Muscle layer of duodenum (tissue), 2 donors: ENCODE results near the gene MTCH2.

ENCODE experiments used
- H3K27ac ChIP-seq: one replicate; pipeline ENCODE4 v1.7.0; 2013; ENCODE audit warnings: mild to moderate bottlenecking, low read length
- H3K27me3 ChIP-seq: one replicate; pipeline ENCODE4 v1.7.0; 2013; ENCODE audit warnings: low read depth, mild to moderate bottlenecking, control low read depth, low read length
- H3K36me3 ChIP-seq, 2 donors: one replicate each; pipeline ENCODE4 v1.7.0; 2013; ENCODE audit warnings: low read length in 2 of 2, control low read depth in 1 of 2, mild to moderate bottlenecking in 1 of 2; ENCODE audit not compliant: insufficient read depth in 2 of 2, control insufficient read depth in 1 of 2
- H3K4me1 ChIP-seq, 2 donors: one replicate each; pipeline ENCODE4 v1.7.0; 2013; ENCODE audit warnings: low read length in 2 of 2, mild to moderate bottlenecking in 2 of 2, control low read depth in 1 of 2, moderate library complexity in 1 of 2; ENCODE audit not compliant: insufficient read depth in 2 of 2, control insufficient read depth in 1 of 2
- H3K4me3 ChIP-seq, 2 donors: one replicate each; pipeline ENCODE4 v1.7.0; 2013; ENCODE audit warnings: low read length in 2 of 2, low read depth in 1 of 2, mild to moderate bottlenecking in 1 of 2
- H3K9me3 ChIP-seq, 2 donors: one replicate each; pipeline ENCODE4 v1.7.0; 2013; ENCODE audit warnings: low read length in 2 of 2, control low read depth in 1 of 2, mild to moderate bottlenecking in 1 of 2; ENCODE audit not compliant: control insufficient read depth in 1 of 2
- donor health status: healthy.

MTCH2 gene

DNA sequence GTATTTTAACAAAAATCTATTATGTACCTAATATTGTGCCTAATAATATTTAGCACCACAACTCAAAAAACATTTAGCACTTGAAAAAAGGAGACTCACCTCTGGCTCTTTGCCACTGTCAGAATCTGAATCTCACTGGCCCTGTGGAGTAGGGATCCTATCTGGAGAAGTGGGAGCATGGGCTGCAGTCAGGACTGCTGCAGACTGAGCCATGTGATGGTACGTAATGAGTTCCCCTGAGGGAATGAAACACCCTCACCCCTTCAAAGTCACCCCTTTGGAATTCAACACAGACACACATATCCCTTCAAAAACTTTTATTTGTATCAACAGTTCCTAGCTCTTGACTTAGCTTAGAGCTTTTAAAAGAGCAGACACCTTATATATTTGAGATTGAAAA, 70.5 kb downstream of the MTCH2 start:
- no peaks in the 10 kb centered on the region for H3K4me1 ChIP-seq
- H3K27me3 ChIP-seq: no peaks in the 10 kb centered on the region
- H3K4me3 ChIP-seq: no peak overlapping the region
- H3K36me3 ChIP-seq: peaks cover 30 to 56% of the 10 kb centered on the region in 2 donors
- no peaks in the 10 kb centered on the region for H3K9me3 ChIP-seq
- H3K27ac ChIP-seq: no peak overlapping the region

DNA sequence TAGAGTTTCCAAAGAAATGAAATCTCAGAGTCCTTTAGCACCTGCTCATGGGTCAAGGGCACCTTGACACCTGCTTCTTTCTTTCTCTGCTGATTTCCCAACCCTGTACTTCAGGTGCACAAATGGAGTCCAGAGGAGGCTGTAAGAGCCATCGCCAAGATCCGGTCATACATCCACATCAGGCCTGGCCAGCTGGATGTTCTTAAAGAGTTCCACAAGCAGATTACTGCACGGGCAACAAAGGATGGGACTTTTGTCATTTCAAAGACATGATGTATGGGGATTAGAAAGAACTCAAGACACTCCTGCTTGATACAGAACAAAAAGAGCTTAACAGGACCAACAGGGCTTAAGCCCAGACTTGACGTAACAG, 71.0 kb downstream of the MTCH2 start:
- Histone ChIP-seq H3K27ac (no peak overlapping the region), H3K9me3 (no peaks in the 10 kb centered on the region), H3K27me3 (no peaks in the 10 kb centered on the region), H3K4me1 (peaks cover 0 to 4% of the 10 kb centered on the region in 2 donors), H3K4me3 (no peak overlapping the region), H3K36me3 (peaks cover 30 to 56% of the 10 kb centered on the region in 2 donors)

DNA sequence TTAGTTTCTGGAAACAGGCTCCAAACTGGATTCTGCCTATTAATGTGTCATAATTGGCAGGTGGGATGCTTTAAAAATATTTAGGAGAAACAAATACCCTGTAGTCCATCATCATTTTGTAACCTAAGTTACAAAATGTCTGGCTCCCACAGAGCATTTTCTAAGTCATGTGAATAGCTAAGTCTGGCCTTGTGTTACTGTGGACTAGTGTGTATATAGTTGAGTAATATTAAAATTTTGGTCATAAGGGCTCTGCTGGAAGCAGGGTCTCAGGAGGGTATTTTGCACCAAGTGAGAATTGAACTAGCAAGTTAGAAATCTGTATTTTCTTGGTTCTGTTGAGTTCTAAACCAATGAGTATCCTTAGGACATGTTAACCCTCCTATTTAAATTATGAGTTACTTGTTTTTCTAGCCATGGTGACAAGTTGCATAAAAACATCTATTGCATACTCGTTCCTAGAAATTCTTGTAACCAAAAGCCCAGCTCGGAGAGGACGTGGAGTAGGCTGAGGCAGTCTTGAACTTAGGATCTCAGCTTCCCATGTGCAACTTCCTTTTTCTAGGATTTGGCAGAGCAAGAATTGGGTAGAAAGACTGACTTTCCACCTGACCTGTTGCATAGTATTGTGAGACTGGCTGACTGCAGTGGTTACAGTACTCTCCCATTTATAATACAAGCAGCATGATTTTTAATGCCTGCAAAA, 71.6 kb downstream of the MTCH2 start:
- H3K36me3 ChIP-seq: peaks cover 30 to 56% of the 10 kb centered on the region in 2 donors
- peaks cover 0 to 9% of the 10 kb centered on the region in 2 donors for H3K4me1 ChIP-seq
- no peaks in the 10 kb centered on the region for H3K9me3 ChIP-seq
- no peaks in the 10 kb centered on the region for H3K27me3 ChIP-seq
- H3K4me3 ChIP-seq: no peak overlapping the region
- H3K27ac ChIP-seq: no peak overlapping the region

DNA sequence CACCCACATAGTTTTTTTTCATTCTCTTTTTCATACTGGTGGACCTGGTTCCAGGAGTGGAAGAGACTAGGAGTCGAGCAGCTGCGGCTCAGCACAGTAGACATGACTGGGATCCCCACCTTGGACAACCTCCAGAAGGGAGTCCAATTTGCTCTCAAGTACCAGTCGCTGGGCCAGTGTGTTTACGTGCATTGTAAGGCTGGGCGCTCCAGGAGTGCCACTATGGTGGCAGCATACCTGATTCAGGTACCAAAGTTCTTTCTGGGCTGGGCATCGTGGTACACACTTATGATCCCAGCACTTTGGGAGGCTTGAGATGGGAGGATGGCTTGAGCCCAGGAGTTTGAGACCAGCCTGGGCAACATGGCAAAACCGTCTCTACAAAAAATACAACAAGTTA, 72.7 kb downstream of the MTCH2 start:
- peaks cover 27 to 45% of the 10 kb centered on the region in 2 donors for H3K36me3 ChIP-seq
- H3K9me3 ChIP-seq: no peaks in the 10 kb centered on the region
- peaks cover 0 to 13% of the 10 kb centered on the region in 2 donors for H3K4me1 ChIP-seq
- no peak overlapping the region for H3K27ac ChIP-seq
- no peaks in the 10 kb centered on the region for H3K27me3 ChIP-seq
- no peak overlapping the region for H3K4me3 ChIP-seq
